ENCODE results near the gene CIC.
A peak's percentile ranks its signal among the peaks of the same experiment; 100 is the strongest.

CIC gene

DNA sequence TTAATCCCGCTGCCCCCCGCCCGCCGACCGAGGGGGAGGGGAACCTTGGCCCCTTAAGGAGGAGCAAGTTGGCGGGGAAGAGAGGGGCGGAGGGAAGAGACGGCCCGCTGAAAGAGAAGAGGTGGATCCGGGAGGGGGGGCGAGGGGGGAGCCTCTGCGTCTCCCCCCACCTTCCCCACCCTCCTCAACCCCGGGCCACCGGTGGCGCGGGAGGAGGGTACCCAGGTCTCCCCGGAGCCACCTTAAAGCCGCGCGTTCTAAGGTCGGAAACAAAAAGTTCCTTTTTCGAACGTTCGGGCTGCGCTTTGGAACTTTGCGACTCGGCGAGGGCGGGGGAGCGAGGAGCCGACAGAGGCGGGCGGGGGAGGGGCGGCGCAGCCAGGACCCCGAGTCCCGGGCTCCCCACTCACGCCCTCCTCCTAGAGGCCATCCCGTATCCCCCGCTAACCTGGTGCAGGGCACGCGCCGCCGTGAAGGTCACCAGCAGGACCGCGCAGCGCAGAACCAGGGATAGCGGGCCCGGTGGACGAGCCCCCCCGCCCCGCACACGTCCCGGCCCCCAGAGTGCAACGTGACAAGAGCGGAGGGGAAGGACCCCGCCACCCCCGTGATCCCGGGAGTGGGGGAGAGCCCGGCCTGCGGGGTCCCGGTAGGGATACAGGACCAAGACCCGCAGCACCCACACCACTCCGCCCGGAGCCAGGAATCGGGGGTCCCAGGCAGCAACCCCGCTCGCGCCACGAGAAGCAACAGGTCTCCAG, 14.8 kb upstream of the CIC start:
- H2BK120ac ChIP-seq (ENCODE audit: low read depth, low read length), result peak overlapping the region; percentile 96
- H3K14ac ChIP-seq (ENCODE audit: low read length in 2 of 2), result peak overlapping the region; percentile 98 to 99
- peak overlapping the region; percentile 50 for H2AK5ac ChIP-seq (ENCODE audit: low read length, severe bottlenecking)
- peak overlapping the region; percentile 98 for H2BK15ac ChIP-seq (ENCODE audit: low read depth, poor library complexity, severe bottlenecking)
- H4K91ac ChIP-seq (ENCODE audit: low read length), result peak overlapping the region; percentile 95
- H4K8ac ChIP-seq (ENCODE audit: low read length), result peak overlapping the region; percentile 53
- H3K4me1 ChIP-seq (ENCODE audit: control insufficient read depth, insufficient read depth, low read depth, low read length), result peaks cover 29% of the 10 kb centered on the region
- H2BK5ac ChIP-seq (ENCODE audit: low read depth, low read length, poor library complexity, severe bottlenecking), result peak overlapping the region; percentile 74
- H3K4ac ChIP-seq (ENCODE audit: low read depth in 1 of 2, low read length in 2 of 2), result peak overlapping the region; percentile 82 to 97
- no peak overlapping the region for H2AFZ ChIP-seq (ENCODE audit: low read depth, low read length)
- no peaks in the 10 kb centered on the region for H3K27me3 ChIP-seq (ENCODE audit: control insufficient read depth in 1 of 2, insufficient read depth in 1 of 2, low read length in 2 of 2)
- H3K4me3 ChIP-seq (ENCODE audit: insufficient read depth in 1 of 2, low read depth in 1 of 2, low read length in 2 of 2), result peak overlapping the region; percentile 90 to 99
- H3K9me3 ChIP-seq (ENCODE audit: control insufficient read depth, low read length), result no peaks in the 10 kb centered on the region
- peaks cover 8 to 22% of the 10 kb centered on the region in 2 experiments for H3K36me3 ChIP-seq (ENCODE audit: control insufficient read depth in 1 of 2, insufficient read depth in 2 of 2, low read depth in 1 of 2, low read length in 2 of 2)
- peak overlapping the region; percentile 97 for H3K9ac ChIP-seq (ENCODE audit: low read length)
- H2BK12ac ChIP-seq (ENCODE audit: low read length in 2 of 2), result peak overlapping the region in 1 of 2 experiments; percentile 95
- peak overlapping the region; percentile 93 for H3K27ac ChIP-seq (ENCODE audit: low read length, poor library complexity, severe bottlenecking)
- peak overlapping the region; percentile 98 to 99 for H3K18ac ChIP-seq (ENCODE audit: low read depth in 1 of 2, low read length in 2 of 2)
- peak overlapping the region; percentile 60 for H3K4me2 ChIP-seq (ENCODE audit: low read length, poor library complexity, severe bottlenecking)
- DNase-seq, result peak; percentile 74
- peak overlapping the region; percentile 91 to 94 for H3K23ac ChIP-seq (ENCODE audit: low read length in 2 of 2)
- 1% methylated on average over 47 of the region's 70 CpGs for WGBS
- peaks cover 4% of the 10 kb centered on the region for H3K79me1 ChIP-seq (replicated peaks; ENCODE audit: low read length, poor library complexity, severe bottlenecking)

DNA sequence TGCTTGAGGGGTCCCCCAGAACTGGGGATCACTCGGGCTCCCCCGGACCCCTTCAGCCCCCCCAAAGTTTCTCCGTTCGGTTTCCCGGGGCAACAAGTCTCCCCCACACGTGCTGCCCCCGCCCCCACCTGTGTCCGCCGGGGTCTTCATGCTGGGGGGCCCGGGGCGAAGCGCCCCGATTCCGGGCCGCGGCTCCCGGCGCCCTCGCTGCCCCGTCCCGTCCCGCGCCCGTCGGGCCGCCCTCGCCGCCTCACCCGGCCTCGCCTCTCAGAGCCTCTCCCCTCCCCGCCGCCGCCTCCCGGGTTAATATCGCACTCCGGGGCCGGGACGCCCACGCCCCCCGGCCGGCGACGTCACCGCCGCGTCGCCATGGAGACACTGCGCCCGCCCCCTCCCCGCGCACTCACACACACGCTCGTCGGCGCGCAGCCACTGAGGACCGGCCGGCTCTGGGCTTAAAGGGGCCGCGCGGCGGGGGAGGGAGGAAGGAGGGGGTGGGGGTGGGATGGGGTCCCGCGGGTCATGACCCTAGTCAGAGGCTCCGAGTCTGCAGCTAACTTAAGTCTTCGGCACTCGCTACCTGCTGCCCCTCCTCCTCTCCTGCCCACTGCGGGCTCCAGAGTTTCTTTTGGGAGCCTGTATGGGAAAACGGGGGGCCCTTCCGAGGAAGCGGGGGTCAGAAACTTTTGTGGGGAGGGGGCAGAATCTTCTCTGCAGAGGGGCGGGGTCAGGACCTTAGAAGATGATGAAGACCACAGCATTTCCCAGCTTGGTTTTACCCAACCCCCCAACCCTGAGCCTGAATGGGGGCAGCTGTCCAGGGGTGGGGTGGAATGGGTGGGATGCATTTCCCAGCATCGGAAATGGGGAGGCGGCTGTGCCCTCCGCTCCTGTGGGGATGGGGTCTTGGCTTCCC, 13.9 kb upstream of the CIC start, which contains the start of gene ERF:
TSS of gene ERF (minus strand) at position 279 of the 916 bp plus-strand sequence. CDS start at position 150, 129 bp downstream.
- peak within 1 kb of the TSS; percentile 67 for H2AK5ac ChIP-seq (ENCODE audit: low read length, severe bottlenecking)
- H3K4me2 ChIP-seq (ENCODE audit: low read length, poor library complexity, severe bottlenecking), result peak within 1 kb of the TSS; percentile 100
- H3K4me1 ChIP-seq (ENCODE audit: control insufficient read depth, insufficient read depth, low read depth, low read length), result peaks cover 29% of the 10 kb centered on the region
- peak within 1 kb of the TSS; percentile 98 for H2BK15ac ChIP-seq (ENCODE audit: low read depth, poor library complexity, severe bottlenecking)
- peaks cover 4% of the 10 kb centered on the region for H3K79me1 ChIP-seq (replicated peaks; ENCODE audit: low read length, poor library complexity, severe bottlenecking)
- peak within 1 kb of the TSS; percentile 95 for H4K91ac ChIP-seq (ENCODE audit: low read length)
- peak within 1 kb of the TSS; percentile 97 for H3K9ac ChIP-seq (ENCODE audit: low read length)
- H2BK12ac ChIP-seq (ENCODE audit: low read length in 2 of 2), result peak within 1 kb of the TSS in 1 of 2 experiments; percentile 95
- H3K4ac ChIP-seq (ENCODE audit: low read depth in 1 of 2, low read length in 2 of 2), result peak within 1 kb of the TSS; percentile 82 to 98
- H3K14ac ChIP-seq (ENCODE audit: low read length in 2 of 2), result peak within 1 kb of the TSS; percentile 98 to 99
- H4K8ac ChIP-seq (ENCODE audit: low read length), result peak within 1 kb of the TSS; percentile 90
- peak within 1 kb of the TSS; percentile 10 for H2AFZ ChIP-seq (ENCODE audit: low read depth, low read length)
- peak within 1 kb of the TSS; percentile 88 for H2BK5ac ChIP-seq (ENCODE audit: low read depth, low read length, poor library complexity, severe bottlenecking)
- no peaks in the 10 kb centered on the region for H3K27me3 ChIP-seq (ENCODE audit: control insufficient read depth in 1 of 2, insufficient read depth in 1 of 2, low read length in 2 of 2)
- H3K36me3 ChIP-seq (ENCODE audit: control insufficient read depth in 1 of 2, insufficient read depth in 2 of 2, low read depth in 1 of 2, low read length in 2 of 2), result peaks cover under 1 to 14% of the 10 kb centered on the region in 2 experiments
- WGBS, result 0% methylated on average over 21 of the region's 75 CpGs
- DNase-seq, result peak; percentile 90
- H2BK120ac ChIP-seq (ENCODE audit: low read depth, low read length), result peak within 1 kb of the TSS; percentile 96
- H3K18ac ChIP-seq (ENCODE audit: low read depth in 1 of 2, low read length in 2 of 2), result peak within 1 kb of the TSS; percentile 98 to 99
- peak within 1 kb of the TSS; percentile 95 for H3K27ac ChIP-seq (ENCODE audit: low read length, poor library complexity, severe bottlenecking)
- H3K23ac ChIP-seq (ENCODE audit: low read length in 2 of 2), result peak within 1 kb of the TSS; percentile 91 to 94
- H3K4me3 ChIP-seq (ENCODE audit: insufficient read depth in 1 of 2, low read depth in 1 of 2, low read length in 2 of 2), result peak within 1 kb of the TSS; percentile 90 to 99
- no peaks in the 10 kb centered on the region for H3K9me3 ChIP-seq (ENCODE audit: control insufficient read depth, low read length)

DNA sequence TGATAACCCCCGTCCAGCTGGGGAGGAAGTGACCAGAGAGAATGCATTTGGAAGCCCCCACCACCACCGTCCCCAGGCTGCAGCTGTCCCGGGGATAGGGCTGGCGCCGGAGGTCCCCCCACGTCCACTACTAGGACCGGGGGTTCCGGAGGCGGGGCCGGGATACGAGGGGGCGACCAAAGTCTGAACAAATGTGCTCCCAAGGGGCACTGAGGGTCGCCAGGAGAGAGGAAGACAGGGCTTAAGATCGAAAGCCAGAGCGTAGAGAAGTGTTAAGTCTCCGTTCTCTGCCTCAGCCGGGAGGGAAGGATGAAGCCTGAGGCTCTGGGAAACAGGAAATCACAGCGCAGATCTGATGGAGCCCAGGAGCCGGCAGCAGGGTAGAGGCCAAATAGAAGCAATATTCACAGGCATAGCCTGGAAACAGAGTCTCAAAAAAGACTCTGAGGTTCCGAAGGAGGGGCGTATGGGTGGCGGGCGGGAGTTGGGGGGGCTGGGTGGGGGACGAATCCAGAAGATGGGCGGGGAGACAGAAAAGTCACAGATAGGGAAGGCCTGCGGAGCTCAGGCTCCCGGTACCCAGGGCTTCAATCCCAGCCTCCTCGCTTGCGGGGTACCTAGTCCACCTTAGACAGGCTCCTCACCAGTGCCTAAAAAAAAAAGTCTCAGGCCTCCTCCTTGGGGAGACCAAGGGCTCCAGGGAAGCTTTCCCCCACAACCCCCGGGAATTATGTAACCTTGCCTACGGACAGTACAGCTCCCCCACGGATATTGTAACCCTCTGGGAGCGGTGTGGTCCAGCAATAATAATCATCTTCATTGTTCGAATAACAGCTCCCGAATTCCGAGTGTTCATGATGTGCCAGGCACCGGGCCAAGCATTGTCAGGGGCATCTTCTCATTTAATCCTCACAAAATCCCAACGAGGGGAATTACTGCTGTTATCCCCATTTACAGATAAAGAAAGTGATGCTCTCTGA, 13.0 kb upstream of the CIC start:
- Histone ChIP-seq H2AK5ac (ENCODE audit: low read length, severe bottlenecking) (peak overlapping the region; percentile 65), H2BK5ac (ENCODE audit: low read depth, low read length, poor library complexity, severe bottlenecking) (peak overlapping the region; percentile 88), H2BK120ac (ENCODE audit: low read depth, low read length) (peak overlapping the region; percentile 89), H3K36me3 (ENCODE audit: control insufficient read depth in 1 of 2, insufficient read depth in 2 of 2, low read depth in 1 of 2, low read length in 2 of 2) (peaks cover 0 to 5% of the 10 kb centered on the region in 2 experiments), H3K79me1 (replicated peaks; ENCODE audit: low read length, poor library complexity, severe bottlenecking) (peaks cover 4% of the 10 kb centered on the region), H3K4me1 (ENCODE audit: control insufficient read depth, insufficient read depth, low read depth, low read length) (peaks cover 24% of the 10 kb centered on the region), H2BK15ac (ENCODE audit: low read depth, poor library complexity, severe bottlenecking) (peak overlapping the region; percentile 95), H3K4ac (ENCODE audit: low read depth in 1 of 2, low read length in 2 of 2) (peak overlapping the region; percentile 77 to 98), H3K4me2 (ENCODE audit: low read length, poor library complexity, severe bottlenecking) (peak overlapping the region; percentile 100), H2BK12ac (ENCODE audit: low read length in 2 of 2) (peak overlapping the region in 1 of 2 experiments; percentile 84), H4K91ac (ENCODE audit: low read length) (peak overlapping the region; percentile 90), H3K27ac (ENCODE audit: low read length, poor library complexity, severe bottlenecking) (peak overlapping the region; percentile 95), H3K4me3 (ENCODE audit: insufficient read depth in 1 of 2, low read depth in 1 of 2, low read length in 2 of 2) (peak overlapping the region; percentile 60 to 83), H4K8ac (ENCODE audit: low read length) (peak overlapping the region; percentile 82), H3K23ac (ENCODE audit: low read length in 2 of 2) (peak overlapping the region in 1 of 2 experiments; percentile 23), H3K18ac (ENCODE audit: low read depth in 1 of 2, low read length in 2 of 2) (peak overlapping the region; percentile 96 to 98), H3K9me3 (ENCODE audit: control insufficient read depth, low read length) (no peaks in the 10 kb centered on the region), H3K27me3 (ENCODE audit: control insufficient read depth in 1 of 2, insufficient read depth in 1 of 2, low read length in 2 of 2) (no peaks in the 10 kb centered on the region), H3K14ac (ENCODE audit: low read length in 2 of 2) (peak overlapping the region; percentile 59 to 95), H3K9ac (ENCODE audit: low read length) (peak overlapping the region; percentile 91), H2AFZ (ENCODE audit: low read depth, low read length) (peak overlapping the region; percentile 61)
- DNase-seq, result peak; percentile 78
- WGBS, result 10% methylated on average over 38 of the region's 38 CpGs

Measured in mesenchymal stem cell (in vitro differentiated cells and primary cell).